Measurements from ENCODE around the gene ALKBH6.
"Not testable (repeated sequence)": the region's sequence is repeated elsewhere in the genome, so short reads cannot be mapped to it uniquely, and the experiment has no call there.

Gene ALKBH6

GRCh38 chr19:36014012-36014924 lies at the start of gene ALKBH6:
Gene ALKBH6 (minus strand): TSS chr19:36014213. CDS start chr19:36013397, 816 bp downstream.
- peak; percentile 98 for FAIRE-seq

- FAIRE-seq, result no peak
These were observed 47.4 kb upstream of the ALKBH6 start for GRCh38 chr19:36061367-36061766.

GRCh38 chr19:36060430-36060829 lies 46.4 kb upstream of the ALKBH6 start:
- FAIRE-seq, result no peak

GRCh38 chr19:36059180-36059910 lies 45.3 kb upstream of the ALKBH6 start:
- no peak for FAIRE-seq

- no peak for FAIRE-seq
These were observed 44.6 kb upstream of the ALKBH6 start for GRCh38 chr19:36058481-36059179.

- FAIRE-seq, result no peak
These were observed 41.0 kb upstream of the ALKBH6 start, which contains the start of gene WDR62 for GRCh38 chr19:36054733-36055686. Gene WDR62 (plus strand): TSS chr19:36054897. CDS start chr19:36054972, 75 bp downstream.

GRCh38 chr19:36054119-36054732 lies 40.2 kb upstream of the ALKBH6 start, which contains the start of gene THAP8:
Gene THAP8 (minus strand): TSS chr19:36054285. CDS start chr19:36054217, 68 bp downstream.
- peak; percentile 87 for FAIRE-seq

- no peak for FAIRE-seq
These were observed 37.6 kb upstream of the ALKBH6 start for GRCh38 chr19:36051637-36052036.

GRCh38 chr19:36051236-36051635 lies 37.2 kb upstream of the ALKBH6 start:
- FAIRE-seq, result no peak

GRCh38 chr19:36049080-36049698 lies 35.2 kb upstream of the ALKBH6 start:
- no peak for FAIRE-seq

- FAIRE-seq, result no peak
These were observed 33.8 kb upstream of the ALKBH6 start for GRCh38 chr19:36047835-36048234.

- FAIRE-seq, result no peak
These were observed 32.5 kb upstream of the ALKBH6 start for GRCh38 chr19:36046443-36047050.

GRCh38 chr19:36043952-36044351 lies 29.9 kb upstream of the ALKBH6 start:
- no peak for FAIRE-seq

- FAIRE-seq, result no peak
These were observed 27.8 kb upstream of the ALKBH6 start for GRCh38 chr19:36041831-36042230.

- not testable (repeated sequence) for FAIRE-seq
These were observed 27.1 kb upstream of the ALKBH6 start for GRCh38 chr19:36041092-36041491.

- FAIRE-seq, result no peak
These were observed 26.5 kb upstream of the ALKBH6 start for GRCh38 chr19:36040495-36040894.

- no peak for FAIRE-seq
These were observed 18.5 kb upstream of the ALKBH6 start, which contains the start of gene CLIP3 for GRCh38 chr19:36032251-36033104. Gene CLIP3 (minus strand): TSS chr19:36032873. CDS start chr19:36032357, 516 bp downstream.

- no peak for FAIRE-seq
These were observed 17.3 kb upstream of the ALKBH6 start for GRCh38 chr19:36031308-36031707.

Measured in TTC549 (cell line).